CD4-positive, alpha-beta memory T cell (primary cell): ENCODE data around the gene PLEKHA8. TPM values are rescaled to one million over a fixed set of nuclear protein-coding genes. Genes with fewer than 3 reads are reported as not detected.

Source experiments
- CTCF ChIA-PET: fragments of 350-600 bp; sonication (Branson Sonifier 250); formaldehyde crosslinking; loops from one replicate; lab custom pipeline; 2021; ENCODE audit warnings: inconsistent platforms; ENCODE audit not compliant: partially characterized antibody; lab: Charles Lee
- POLR2A ChIA-PET: fragments of 350-600 bp; sonication (Branson Sonifier 250); formaldehyde crosslinking; loops from one replicate; lab custom pipeline; 2021; ENCODE audit not compliant: partially characterized antibody; lab: Charles Lee
- DNase-seq, 5 donors: peaks; one replicate each; pipeline versions ENCODE4 v3.0.0 to v3.0.0-alpha.2; 2020 to 2022; ENCODE audit warnings: mixed read lengths in 1 of 5
- H3K27ac ChIP-seq: one replicate; pipeline ENCODE4 v1.7.0; 2013; ENCODE audit warnings: low read depth, low read length
- H3K27me3 ChIP-seq: 2 replicates; pipeline ENCODE4 v1.7.0; 2013; ENCODE audit warnings: mild to moderate bottlenecking, low read length, moderate library complexity; ENCODE audit not compliant: insufficient read depth
- H3K36me3 ChIP-seq: 2 replicates; pipeline ENCODE4 v1.7.0; 2013; ENCODE audit warnings: mild to moderate bottlenecking, low read length, moderate library complexity; ENCODE audit not compliant: insufficient read depth
- H3K4me1 ChIP-seq: 2 replicates; pipeline ENCODE4 v1.7.0; 2013; ENCODE audit warnings: mild to moderate bottlenecking, low read length, moderate library complexity; ENCODE audit not compliant: insufficient read depth
- H3K4me3 ChIP-seq, 2 donors: one replicate each; pipeline ENCODE4 v1.7.0; 2013; ENCODE audit warnings: low read length in 2 of 2, mild to moderate bottlenecking in 1 of 2
- H3K9me3 ChIP-seq, 2 donors: one replicate each; pipeline ENCODE4 v1.7.0; 2013; ENCODE audit warnings: low read length in 2 of 2, control low read depth in 1 of 2; ENCODE audit not compliant: control insufficient read depth in 1 of 2
- H3K27ac Mint-ChIP-seq, 7 donors: one replicate each; pipeline ENCODE4 v1.8.0; 2020 to 2021; ENCODE audit warnings: mixed read lengths in 7 of 7, mild to moderate bottlenecking in 6 of 7, inconsistent platforms in 3 of 7, moderate library complexity in 3 of 7
- H3K27me3 Mint-ChIP-seq, 2 donors: one replicate each; pipeline ENCODE4 v1.8.0; 2020 to 2021; ENCODE audit warnings: mixed read lengths in 2 of 2
- H3K36me3 Mint-ChIP-seq, 2 donors: one replicate each; pipeline ENCODE4 v1.8.0; 2020 to 2021; ENCODE audit warnings: mixed read lengths in 2 of 2, inconsistent platforms in 1 of 2, mild to moderate bottlenecking in 1 of 2
- H3K4me1 Mint-ChIP-seq, 4 donors: one replicate each; pipeline ENCODE4 v1.8.0; 2020 to 2021; ENCODE audit warnings: mixed read lengths in 4 of 4, mild to moderate bottlenecking in 1 of 4
- H3K4me3 Mint-ChIP-seq, 8 donors: one replicate each; pipeline ENCODE4 v1.8.0; 2020 to 2021; ENCODE audit warnings: mixed read lengths in 8 of 8, mild to moderate bottlenecking in 7 of 8, moderate library complexity in 6 of 8, inconsistent platforms in 3 of 8
- H3K9me3 Mint-ChIP-seq, 8 donors: one replicate each; pipeline ENCODE4 v1.8.0; 2020 to 2021; ENCODE audit warnings: mixed read lengths in 8 of 8, mild to moderate bottlenecking in 5 of 8, inconsistent platforms in 3 of 8, moderate library complexity in 1 of 8
- intact Hi-C: fragments of 100-400 bp; cut with micrococcal nuclease; formaldehyde crosslinking; loops from one replicate; pipeline ENCODE4 v1.15.1; 2023
- polyA plus RNA-seq, 2 donors: library from polyadenylated mRNA; unstranded; fragments of 300-500 nt; fragmentation: Illumina TruSeq; gene quantifications; one replicate each; pipeline ENCODE4 v1.2.3, GENCODE V29; 2021
- total RNA-seq, 2 experiments: library from RNA; stranded (reverse); gene quantifications; one replicate each; pipeline ENCODE4 v1.2.3, GENCODE V29; 2021

PLEKHA8 gene
- 10 to 100 TPM; 11.8 to 13.2 TPM for total RNA-seq
- polyA plus RNA-seq = 1 to 10 TPM; 2.4 to 4.2 TPM

- CTCF ChIA-PET = interaction anchor here (1.6 to 2.3 kb wide), 3 partner anchors 14 to 34 kb away, joined by 4 to 12 read pairs (median 9); no protein-coding TSS in a partner anchor
- H3K27ac ChIP-seq = peak within 1 kb of the TSS; percentile 63
- Mint-ChIP-seq H3K27me3 (no peaks in the 10 kb centered on the region), H3K4me1 (peaks cover 23 to 43% (median 35%) of the 10 kb centered on the region in 4 donors), H3K27ac (peak within 1 kb of the TSS; percentile 85 to 95 (median 93)), H3K9me3 (no peaks in the 10 kb centered on the region), H3K4me3 (peak within 1 kb of the TSS in 5 of 8 donors; percentile 94 to 98 (median 95)), H3K36me3 (peaks cover 0 to 23% of the 10 kb centered on the region in 2 donors)
- H3K4me1 ChIP-seq = peaks cover 45% of the 10 kb centered on the region
- H3K9me3 ChIP-seq = no peaks in the 10 kb centered on the region
- DNase-seq = peak; percentile 83 to 92 (median 88)
- no peaks in the 10 kb centered on the region for H3K27me3 ChIP-seq
- H3K4me3 ChIP-seq = peak within 1 kb of the TSS; percentile 70 to 87
- no peaks in the 10 kb centered on the region for H3K36me3 ChIP-seq
- intact Hi-C loops = loop anchor here (2.0 to 5.0 kb wide), 3 partner anchors 449 to 699 kb away; partner anchors contain the start of genes GARS1 and NOD1
- POLR2A ChIA-PET = interaction anchor here (1.0 to 3.7 kb wide), 6 partner anchors 15 to 566 kb away, joined by 4 to 19 read pairs (median 6); partner anchors contain the start of genes MTURN and NOD1
These were observed at the start of gene PLEKHA8 for GRCh38 chr7:30028216-30028748. Gene PLEKHA8, plus strand, starts transcription at chr7:30028412. Its CDS starts 351 bp downstream, at chr7:30028763.

- no peak overlapping the region for H3K4me3 ChIP-seq
- H3K27ac ChIP-seq = no peak overlapping the region
- no peaks in the 10 kb centered on the region for H3K4me1 ChIP-seq
- no peaks in the 10 kb centered on the region for H3K36me3 ChIP-seq
- Mint-ChIP-seq H3K4me1 (no peaks in the 10 kb centered on the region), H3K27ac (no peak overlapping the region), H3K36me3 (no peaks in the 10 kb centered on the region), H3K9me3 (no peaks in the 10 kb centered on the region), H3K27me3 (peaks cover 9 to 16% of the 10 kb centered on the region in 2 donors), H3K4me3 (no peak overlapping the region)
- H3K9me3 ChIP-seq = no peaks in the 10 kb centered on the region
- no peak for DNase-seq
- CTCF ChIA-PET = interaction anchor here (1.5 kb wide), 1 partner anchor 58 kb away, joined by 3 read pairs; no protein-coding TSS in a partner anchor
- intact Hi-C loops = no loop called here
- peaks cover 4% of the 10 kb centered on the region for H3K27me3 ChIP-seq
- POLR2A ChIA-PET = no interaction called here
These were observed 48.1 kb upstream of the PLEKHA8 start for GRCh38 chr7:29980151-29980550.

GRCh38 chr7:29987083-29987482 is 41.1 kb upstream of the PLEKHA8 start:
- H3K27me3 Mint-ChIP-seq = peaks cover 35 to 44% of the 10 kb centered on the region in 2 donors

GRCh38 chr7:29987811-29988317 is 40.3 kb upstream of the PLEKHA8 start:
- peaks cover 40 to 47% of the 10 kb centered on the region in 2 donors for H3K27me3 Mint-ChIP-seq
- H3K4me1 Mint-ChIP-seq = peaks cover 6 to 14% (median 10%) of the 10 kb centered on the region in 4 donors
- DNase-seq = no peak
- peak overlapping the region in 1 of 7 donors; percentile 62 for H3K27ac Mint-ChIP-seq
- H3K9me3 ChIP-seq = no peaks in the 10 kb centered on the region
- ChIA-PET CTCF (no interaction called here), POLR2A (interaction anchor here (1.3 kb wide), 1 partner anchor 40 kb away, joined by 5 read pairs; the partner anchor contains the start of genes FKBP14 and PLEKHA8)
- H3K4me3 ChIP-seq = no peak overlapping the region
- peaks cover 5% of the 10 kb centered on the region for H3K27me3 ChIP-seq
- H3K4me1 ChIP-seq = no peaks in the 10 kb centered on the region
- no peak overlapping the region for H3K27ac ChIP-seq
- H3K9me3 Mint-ChIP-seq = peaks cover 2 to 15% (median 11%) of the 10 kb centered on the region in 8 donors
- intact Hi-C loops = loop anchor here (2.0 kb wide), 1 partner anchor 39 kb away; the partner anchor contains the start of gene FKBP14
- peak overlapping the region; percentile 61 to 86 (median 82) for H3K4me3 Mint-ChIP-seq
- no peaks in the 10 kb centered on the region for H3K36me3 Mint-ChIP-seq
- H3K36me3 ChIP-seq = no peaks in the 10 kb centered on the region

More at GRCh38 chr7:29987083-29987482, 41.1 kb upstream of the PLEKHA8 start:
- Mint-ChIP-seq H3K9me3 (peaks cover 0 to 8% (median 5%) of the 10 kb centered on the region in 8 donors), H3K4me3 (peak overlapping the region in 1 of 8 donors; percentile 9), H3K36me3 (no peaks in the 10 kb centered on the region), H3K4me1 (peaks cover 6 to 14% (median 10%) of the 10 kb centered on the region in 4 donors), H3K27ac (no peak overlapping the region)
- no peaks in the 10 kb centered on the region for H3K4me1 ChIP-seq
- H3K9me3 ChIP-seq = no peaks in the 10 kb centered on the region
- peaks cover 5% of the 10 kb centered on the region for H3K27me3 ChIP-seq
- H3K4me3 ChIP-seq = no peak overlapping the region
- POLR2A ChIA-PET = no interaction called here
- intact Hi-C loops = no loop called here
- H3K36me3 ChIP-seq = no peaks in the 10 kb centered on the region
- H3K27ac ChIP-seq = no peak overlapping the region
- DNase-seq = no peak
- CTCF ChIA-PET = no interaction called here

GRCh38 chr7:29988424-29989256 is 39.6 kb upstream of the PLEKHA8 start:
- peak; percentile 7 to 38 (median 24) for DNase-seq
- Mint-ChIP-seq H3K36me3 (no peaks in the 10 kb centered on the region), H3K27ac (peak overlapping the region in 4 of 7 donors; percentile 44 to 68 (median 58)), H3K4me3 (peak overlapping the region; percentile 61 to 86 (median 82)), H3K27me3 (peaks cover 39 to 47% of the 10 kb centered on the region in 2 donors), H3K4me1 (peaks cover 6 to 14% (median 10%) of the 10 kb centered on the region in 4 donors), H3K9me3 (peaks cover 2 to 21% (median 17%) of the 10 kb centered on the region in 8 donors)
- POLR2A ChIA-PET = interaction anchor here (1.3 kb wide), 1 partner anchor 39 kb away, joined by 5 read pairs; the partner anchor contains the start of genes FKBP14 and PLEKHA8
- Histone ChIP-seq H3K9me3 (no peaks in the 10 kb centered on the region), H3K27me3 (peaks cover 5% of the 10 kb centered on the region), H3K4me1 (no peaks in the 10 kb centered on the region), H3K4me3 (peak overlapping the region in 1 of 2 donors; percentile 49), H3K27ac (no peak overlapping the region), H3K36me3 (no peaks in the 10 kb centered on the region)
- CTCF ChIA-PET = no interaction called here
- intact Hi-C loops = loop anchor here (2.0 kb wide), 1 partner anchor 38 kb away; the partner anchor contains the start of gene FKBP14

- Histone ChIP-seq H3K9me3 (no peaks in the 10 kb centered on the region), H3K4me3 (peak within 1 kb of the TSS; percentile 3 to 49), H3K27ac (no peak within 1 kb of the TSS), H3K4me1 (no peaks in the 10 kb centered on the region), H3K27me3 (peaks cover 5% of the 10 kb centered on the region), H3K36me3 (no peaks in the 10 kb centered on the region)
- intact Hi-C loops = loop anchor here (2.0 kb wide), 1 partner anchor 37 kb away; the partner anchor contains the start of gene FKBP14
- Mint-ChIP-seq H3K27ac (peak within 1 kb of the TSS in 5 of 7 donors; percentile 8 to 68 (median 44)), H3K4me3 (peak within 1 kb of the TSS; percentile 74 to 86 (median 82)), H3K36me3 (no peaks in the 10 kb centered on the region), H3K4me1 (peaks cover 6 to 14% (median 10%) of the 10 kb centered on the region in 4 donors), H3K27me3 (peaks cover 39 to 44% of the 10 kb centered on the region in 2 donors), H3K9me3 (peaks cover 2 to 26% (median 20%) of the 10 kb centered on the region in 8 donors)
- CTCF ChIA-PET = no interaction called here
- POLR2A ChIA-PET = no interaction called here
- peak in 4 of 5 donors; percentile 9 to 22 (median 16) for DNase-seq
These were observed 38.8 kb upstream of the PLEKHA8 start, which contains the start of gene SCRN1 for GRCh38 chr7:29989257-29989995. Gene SCRN1, minus strand, starts transcription at chr7:29989801. Its CDS starts 20,734 bp downstream, at chr7:29969067.
